Astrocyte of the spinal cord (primary cell): Measurements from ENCODE around the gene SERAC1.
A peak's percentile ranks its signal among the peaks of the same experiment; 100 is the strongest.

Experiments
- DNase-seq: peaks from one replicate; pipeline ENCODE4 v3.0.0; 2011; ENCODE audit warnings: low read depth, low spot score
- H3K4me3 ChIP-seq: 2 replicates; pipeline ENCODE4 v1.5.1; 2011; ENCODE audit warnings: low read depth, mild to moderate bottlenecking, low read length, moderate library complexity
- in situ Hi-C: cut with HindIII; loops from 2 replicates; pipeline ENCODE4 v1.10.0; 2017; ENCODE audit warnings: low sequenced_read_pairs
- TF ChIP-seq, protein P1 (sequence below): IDR thresholded peaks from 2 replicates; pipeline ENCODE4 v1.5.1; 2012; ENCODE audit warnings: low read depth, mild to moderate bottlenecking, low read length, inconsistent platforms

Gene SERAC1

DNA sequence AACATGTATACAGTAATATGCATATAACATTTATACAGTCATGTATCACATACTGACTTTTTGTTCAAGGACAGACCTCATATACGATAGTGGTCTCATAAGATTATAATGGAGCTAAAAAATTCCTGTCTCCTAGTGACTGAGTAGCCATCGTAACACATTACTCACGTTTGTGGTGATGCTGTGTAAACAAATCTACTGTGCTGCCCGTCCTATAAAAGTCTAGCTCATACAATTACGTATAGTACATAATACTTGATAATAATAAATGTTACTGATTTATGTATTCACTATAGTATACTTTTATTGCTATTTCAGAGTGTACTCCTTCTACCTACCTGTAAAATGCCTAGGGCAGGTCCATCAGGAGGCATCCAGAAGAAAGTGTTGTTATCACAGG is 17.4 kb downstream of the SERAC1 start:
- in situ Hi-C loops, result no loop called here
- peak; percentile 78 for DNase-seq
- TF ChIP-seq, protein P1, sequence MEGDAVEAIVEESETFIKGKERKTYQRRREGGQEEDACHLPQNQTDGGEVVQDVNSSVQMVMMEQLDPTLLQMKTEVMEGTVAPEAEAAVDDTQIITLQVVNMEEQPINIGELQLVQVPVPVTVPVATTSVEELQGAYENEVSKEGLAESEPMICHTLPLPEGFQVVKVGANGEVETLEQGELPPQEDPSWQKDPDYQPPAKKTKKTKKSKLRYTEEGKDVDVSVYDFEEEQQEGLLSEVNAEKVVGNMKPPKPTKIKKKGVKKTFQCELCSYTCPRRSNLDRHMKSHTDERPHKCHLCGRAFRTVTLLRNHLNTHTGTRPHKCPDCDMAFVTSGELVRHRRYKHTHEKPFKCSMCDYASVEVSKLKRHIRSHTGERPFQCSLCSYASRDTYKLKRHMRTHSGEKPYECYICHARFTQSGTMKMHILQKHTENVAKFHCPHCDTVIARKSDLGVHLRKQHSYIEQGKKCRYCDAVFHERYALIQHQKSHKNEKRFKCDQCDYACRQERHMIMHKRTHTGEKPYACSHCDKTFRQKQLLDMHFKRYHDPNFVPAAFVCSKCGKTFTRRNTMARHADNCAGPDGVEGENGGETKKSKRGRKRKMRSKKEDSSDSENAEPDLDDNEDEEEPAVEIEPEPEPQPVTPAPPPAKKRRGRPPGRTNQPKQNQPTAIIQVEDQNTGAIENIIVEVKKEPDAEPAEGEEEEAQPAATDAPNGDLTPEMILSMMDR, result no peak
- H3K4me3 ChIP-seq, result no peak overlapping the region

DNA sequence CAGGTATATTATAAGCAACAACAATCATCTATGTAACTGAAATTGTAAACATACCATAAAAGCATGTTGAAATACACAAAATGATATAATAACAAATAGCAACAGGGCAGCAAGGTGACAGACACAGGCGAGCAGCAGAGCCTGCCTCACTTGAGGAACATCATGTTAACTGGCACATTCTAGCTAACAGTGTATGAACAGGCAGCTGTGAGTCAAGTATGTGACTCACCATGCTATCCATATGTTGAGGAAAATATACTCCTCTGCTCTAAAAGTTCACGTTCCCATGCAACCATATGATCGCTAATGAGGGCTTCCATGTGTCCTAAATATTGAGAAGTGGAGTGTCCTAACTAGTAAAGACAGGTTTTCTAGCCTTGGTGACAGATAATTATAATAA is 18.4 kb downstream of the SERAC1 start:
- DNase-seq, result peak; percentile 55
- in situ Hi-C loops, result no loop called here
- H3K4me3 ChIP-seq, result no peak overlapping the region
- TF ChIP-seq, protein P1, result no peak

DNA sequence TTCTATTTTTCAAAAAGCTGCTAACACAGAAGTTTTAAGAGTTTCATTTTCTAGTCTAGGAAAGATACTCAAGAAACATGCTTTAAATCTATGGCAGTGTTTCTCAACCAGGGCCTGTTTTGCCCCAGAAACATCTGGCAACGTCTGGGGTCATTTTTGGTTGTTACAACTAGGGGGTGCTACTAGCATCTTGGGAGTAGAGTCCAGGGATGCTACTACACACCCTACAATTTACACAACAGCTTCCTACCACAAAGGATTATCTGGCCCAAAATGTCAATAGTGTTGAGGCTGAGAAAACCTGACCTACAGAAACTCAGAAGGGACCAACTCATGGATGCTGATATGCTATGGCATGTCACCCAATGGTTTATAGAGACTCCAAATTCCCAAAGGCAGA is 24.4 kb downstream of the SERAC1 start:
- in situ Hi-C loops, result no loop called here
- TF ChIP-seq, protein P1, result peak; percentile 35
- no peak for DNase-seq
- H3K4me3 ChIP-seq, result no peak overlapping the region

DNA sequence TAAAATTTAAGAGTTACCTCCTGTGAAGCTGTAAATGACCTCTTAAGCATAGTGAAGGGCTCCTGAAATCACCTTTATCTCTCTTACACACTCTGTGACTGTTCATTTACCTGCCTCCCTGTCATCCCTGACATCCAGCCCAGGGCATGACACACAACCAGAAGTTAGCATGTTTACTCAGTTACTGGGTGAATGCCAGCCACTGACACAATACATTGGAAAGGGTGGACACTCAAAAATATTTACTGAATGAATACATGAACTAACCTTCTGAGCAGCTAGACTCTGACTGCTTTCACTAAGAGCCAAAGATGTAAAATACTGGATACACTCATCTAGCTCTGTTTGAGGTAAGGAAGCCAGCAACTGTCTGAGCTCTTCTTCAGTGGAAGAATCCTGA is 25.3 kb downstream of the SERAC1 start:
- TF ChIP-seq, protein P1, result no peak
- no peak overlapping the region for H3K4me3 ChIP-seq
- DNase-seq, result peak; percentile 49
- in situ Hi-C loops, result no loop called here

DNA sequence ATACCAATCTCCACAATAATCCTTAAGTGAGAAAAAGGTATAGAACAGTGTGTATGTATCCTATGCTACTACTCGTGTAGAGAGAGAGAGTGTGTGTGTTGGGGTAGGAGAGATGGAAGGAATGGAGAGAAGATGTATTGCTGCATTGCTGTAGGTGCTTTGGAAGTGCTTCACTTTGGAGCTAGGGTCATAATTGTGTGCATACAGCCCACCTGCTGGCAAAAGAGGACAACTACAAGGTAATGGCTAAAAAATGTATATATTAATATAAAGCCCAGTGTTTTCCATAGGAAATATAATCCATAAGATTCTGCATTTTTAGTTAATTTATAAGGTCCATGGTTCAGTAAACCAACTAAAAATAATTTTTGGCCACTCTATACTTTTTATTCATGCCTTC is 36.1 kb downstream of the SERAC1 start:
- no peak overlapping the region for H3K4me3 ChIP-seq
- no peak for DNase-seq
- TF ChIP-seq, protein P1, result peak; percentile 55
- in situ Hi-C loops, result no loop called here

DNA sequence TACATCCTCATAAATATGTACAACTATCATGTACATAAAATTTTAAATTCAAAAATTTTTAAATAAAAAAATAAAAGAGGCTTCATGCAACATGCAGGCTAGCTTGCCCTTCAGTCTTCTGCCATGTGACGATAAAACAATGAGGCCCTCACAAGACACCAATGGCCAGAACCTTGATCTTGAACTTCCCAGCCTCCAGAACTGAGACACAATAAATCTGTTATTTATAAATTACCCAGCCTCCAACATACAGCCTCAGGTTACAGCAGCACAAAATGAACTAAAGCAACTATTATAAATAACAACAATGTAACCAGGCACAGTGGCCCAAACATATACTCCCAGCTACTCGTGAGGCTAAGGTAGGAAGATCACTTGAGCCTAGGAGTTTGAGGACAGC is 42.8 kb downstream of the SERAC1 start:
- in situ Hi-C loops, result no loop called here
- DNase-seq, result no peak
- no peak overlapping the region for H3K4me3 ChIP-seq
- TF ChIP-seq, protein P1, result no peak

DNA sequence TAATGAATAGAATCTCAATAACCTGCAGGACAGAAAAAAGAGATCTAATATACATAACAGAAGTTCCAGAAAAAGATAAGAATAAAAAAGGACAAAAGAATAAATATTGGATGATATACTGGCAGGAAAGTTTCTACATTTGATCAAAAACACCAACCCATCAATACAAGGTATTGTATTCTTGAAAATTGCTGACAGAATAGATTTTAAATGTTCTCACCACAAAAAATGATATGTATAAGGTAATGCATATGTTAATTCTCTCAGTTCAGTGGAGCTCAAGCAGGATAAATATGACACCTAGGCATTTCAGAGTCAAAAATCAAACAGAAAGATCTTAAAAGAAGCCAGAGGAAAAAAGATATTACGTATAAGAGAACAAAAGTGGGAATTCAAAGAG is 43.8 kb downstream of the SERAC1 start:
- H3K4me3 ChIP-seq, result no peak overlapping the region
- DNase-seq, result no peak
- in situ Hi-C loops, result no loop called here
- TF ChIP-seq, protein P1, result no peak
